Fibroblast of skin of right quadriceps (primary cell): ENCODE data around the gene MYO18A.

Experiments used
- DNase-seq: peaks from one replicate; pipeline ENCODE4 v3.0.0-alpha.2; 2013

Gene MYO18A

DNA sequence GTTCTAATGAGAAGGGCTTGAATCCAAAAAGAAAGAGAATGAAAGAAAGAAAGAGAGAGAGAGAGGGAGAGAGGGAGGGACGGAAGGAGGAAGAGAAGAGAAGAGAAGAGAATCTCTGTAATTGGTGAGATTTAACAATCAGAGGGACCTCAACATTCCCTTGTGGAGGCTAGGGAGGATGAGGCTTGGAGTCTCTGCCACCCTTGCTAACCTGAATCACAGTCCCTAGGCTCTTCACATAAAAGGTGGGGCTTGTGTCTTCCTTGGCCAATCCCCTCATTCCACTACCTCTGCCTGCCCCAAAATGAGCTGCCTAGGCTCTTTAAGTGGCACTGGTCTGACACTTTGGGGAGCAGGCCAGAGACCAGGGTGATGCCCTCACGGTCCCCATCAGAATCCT, 107.2 kb downstream of the MYO18A start:
- DNase-seq = no peak

DNA sequence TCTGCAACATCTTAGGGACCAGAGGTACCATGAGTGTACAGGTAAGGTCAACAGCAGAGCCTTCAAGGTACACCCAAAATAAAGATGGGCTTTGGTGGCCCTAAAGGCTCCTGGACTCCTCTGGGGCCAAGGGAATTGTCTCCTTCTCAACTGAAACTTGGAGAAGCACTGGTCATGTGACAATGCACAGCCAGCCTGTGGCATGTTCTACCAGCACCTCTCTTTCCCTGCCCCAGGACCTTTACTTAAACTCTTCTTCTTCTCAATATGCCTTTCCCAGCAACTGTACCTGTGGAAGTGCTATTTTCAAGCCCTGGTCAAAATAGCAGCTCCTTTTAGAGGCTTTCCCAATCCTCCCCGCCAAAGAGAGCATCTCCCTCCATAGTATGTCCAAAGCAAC, 108.9 kb downstream of the MYO18A start:
- DNase-seq = no peak

DNA sequence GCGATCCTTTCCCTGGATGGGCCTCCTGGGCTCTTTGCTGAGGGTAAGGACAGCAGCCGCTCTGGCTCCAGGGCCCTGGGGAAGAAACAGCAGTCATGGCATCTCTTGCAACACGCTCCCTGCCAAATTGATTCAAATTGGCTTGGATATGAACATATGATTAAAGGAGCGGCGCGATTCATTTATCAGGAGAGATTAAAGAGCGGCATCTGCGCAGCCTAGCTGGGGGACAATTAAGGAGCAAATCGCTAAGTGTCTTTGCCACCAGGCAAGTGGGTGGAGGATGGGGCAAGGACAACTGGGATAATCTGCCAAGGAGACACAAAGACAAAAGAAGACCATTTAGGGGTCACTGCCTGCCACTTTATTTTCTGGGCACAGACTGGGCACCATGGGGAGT, 109.4 kb downstream of the MYO18A start:
- no peak for DNase-seq

DNA sequence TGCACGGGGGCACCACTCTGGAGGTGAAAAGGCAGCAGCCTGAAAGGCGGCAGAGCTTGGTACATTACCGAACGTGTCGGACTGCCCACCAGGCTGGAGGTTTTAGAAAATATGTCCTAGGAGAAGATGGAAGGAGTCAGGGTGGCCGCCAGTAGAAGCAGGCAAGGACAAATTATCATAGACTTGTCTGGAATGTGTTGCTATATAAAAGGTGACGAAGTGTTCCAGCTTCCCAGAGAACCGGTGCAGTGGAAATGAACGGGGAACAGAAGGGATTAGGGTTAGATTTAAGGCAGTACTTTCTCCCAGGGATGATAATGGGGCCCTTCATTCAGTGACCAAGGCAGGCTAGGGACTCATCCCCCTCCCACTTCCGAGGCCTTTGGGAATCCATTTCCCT, 109.9 kb downstream of the MYO18A start:
- DNase-seq = no peak

DNA sequence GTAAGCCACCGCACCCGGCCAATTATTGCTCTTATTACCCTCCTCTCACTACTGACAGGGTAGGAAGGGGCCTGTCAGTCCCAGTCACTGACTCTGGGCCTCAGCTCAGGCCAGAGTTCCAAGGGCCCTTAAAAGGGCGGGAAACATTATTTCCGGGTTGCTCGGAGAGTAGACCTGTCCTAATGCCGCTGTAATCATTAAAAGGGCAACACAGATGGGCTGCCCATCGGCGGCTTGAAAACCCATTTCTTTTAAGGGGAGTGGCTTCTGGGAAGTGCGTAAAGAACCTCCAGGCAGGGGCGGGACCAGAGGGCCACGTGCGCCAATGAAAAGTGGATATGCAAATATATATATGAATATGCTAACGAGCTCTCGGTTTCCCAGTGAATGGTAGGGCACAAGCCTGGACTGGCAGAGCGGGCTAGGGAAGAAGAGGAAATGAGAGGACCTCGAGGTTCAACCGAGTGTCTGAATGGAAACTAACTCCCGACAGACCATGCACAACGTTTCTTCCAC, 110.6 kb downstream of the MYO18A start:
- DNase-seq = peak; percentile 17

DNA sequence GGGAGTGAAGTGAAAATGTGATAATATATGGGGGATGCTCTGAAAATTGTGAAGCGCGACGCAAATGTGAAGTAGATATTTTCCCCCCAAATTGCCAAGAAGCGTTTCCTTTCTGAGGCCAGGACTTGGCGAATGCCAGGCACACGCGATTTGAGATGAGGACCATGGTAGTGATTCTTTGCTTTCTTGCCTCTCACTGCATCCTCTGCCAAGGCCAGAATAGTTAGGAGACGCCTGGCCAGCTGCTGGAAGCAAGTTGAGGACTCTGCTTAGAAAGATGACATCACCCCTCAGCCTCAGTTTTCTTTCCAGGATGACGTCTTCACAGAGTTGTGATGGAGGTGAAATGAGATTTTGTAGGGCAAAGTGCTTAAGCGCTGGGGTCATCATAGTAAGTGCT, 111.4 kb downstream of the MYO18A start:
- no peak for DNase-seq

DNA sequence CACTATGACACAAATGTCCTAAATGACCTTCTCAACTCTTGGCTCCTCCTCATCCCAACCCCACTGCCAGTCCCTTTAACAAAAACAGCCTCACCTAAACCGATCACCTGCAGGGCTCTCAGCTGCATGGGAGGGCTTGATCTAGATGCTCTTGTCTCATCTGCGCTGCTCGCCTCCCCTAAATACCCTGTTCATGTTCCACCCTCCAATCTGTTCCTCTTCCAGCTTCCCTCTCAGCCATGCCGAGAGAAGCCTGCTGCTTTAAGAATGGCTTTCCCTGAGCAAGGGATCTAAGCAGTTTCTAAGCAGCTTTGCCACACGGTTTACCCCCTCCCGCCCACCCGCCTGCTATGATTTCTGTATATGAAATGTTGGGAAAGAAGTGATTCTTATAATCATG, 113.6 kb downstream of the MYO18A start:
- no peak for DNase-seq

DNA sequence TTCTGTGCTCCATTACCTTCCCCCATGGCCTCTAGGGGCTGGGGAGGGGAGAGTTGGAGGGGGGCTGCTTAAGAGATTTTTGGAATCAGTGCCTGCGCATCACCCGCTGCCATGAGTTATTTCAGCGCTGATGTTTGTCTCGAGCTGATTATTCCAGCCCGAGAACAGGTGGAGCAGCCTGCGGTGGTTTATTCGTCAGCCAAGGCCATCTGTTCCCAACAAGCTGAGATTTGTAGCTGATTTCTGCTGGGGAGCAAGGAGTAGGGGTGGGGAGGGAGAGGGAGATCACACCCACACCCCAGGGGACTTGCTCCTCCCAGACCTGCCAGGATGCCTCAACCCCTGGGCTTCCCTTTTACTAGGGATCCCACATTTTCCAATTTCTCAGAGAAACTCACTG, 114.2 kb downstream of the MYO18A start:
- DNase-seq = no peak

DNA sequence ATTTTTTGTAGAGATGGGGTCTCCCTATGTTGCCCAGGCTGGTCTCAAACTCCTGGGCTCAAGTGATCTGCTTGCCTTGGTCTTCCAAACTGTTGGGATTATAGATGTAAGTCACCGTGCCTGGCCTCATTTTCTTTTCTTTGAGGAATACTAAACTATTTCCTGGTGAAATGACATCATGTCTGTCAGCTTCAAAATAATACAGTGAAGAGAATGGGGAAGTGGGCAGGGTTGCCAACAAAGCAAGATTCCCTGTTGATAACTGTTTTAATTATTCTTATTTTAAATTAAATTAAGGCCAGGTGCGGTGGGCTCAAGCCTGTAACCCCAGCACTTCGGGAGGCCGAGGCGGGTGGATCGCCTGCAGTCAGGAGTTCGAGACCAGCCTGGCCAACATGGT, 116.2 kb downstream of the MYO18A start:
- DNase-seq = no peak

DNA sequence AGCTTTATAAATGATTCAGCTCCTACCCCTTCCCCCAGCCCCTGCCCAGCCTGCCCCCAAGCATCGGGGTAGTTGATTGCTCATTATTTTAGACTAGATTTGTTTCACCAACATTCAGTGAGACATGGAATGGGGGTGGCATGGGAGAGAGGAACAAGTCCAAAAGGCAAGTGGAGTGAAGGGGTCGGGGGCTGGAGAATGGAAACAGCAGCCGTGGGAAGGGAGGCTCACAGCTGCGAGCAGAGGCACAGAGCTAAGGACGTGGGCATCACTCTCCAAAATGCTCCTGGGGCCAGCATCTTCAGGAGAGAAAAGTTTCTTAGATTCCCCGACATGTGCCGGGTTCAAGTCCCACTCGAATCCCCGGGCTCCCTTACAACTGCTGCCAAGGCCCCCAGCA, 118.0 kb downstream of the MYO18A start:
- DNase-seq = no peak

DNA sequence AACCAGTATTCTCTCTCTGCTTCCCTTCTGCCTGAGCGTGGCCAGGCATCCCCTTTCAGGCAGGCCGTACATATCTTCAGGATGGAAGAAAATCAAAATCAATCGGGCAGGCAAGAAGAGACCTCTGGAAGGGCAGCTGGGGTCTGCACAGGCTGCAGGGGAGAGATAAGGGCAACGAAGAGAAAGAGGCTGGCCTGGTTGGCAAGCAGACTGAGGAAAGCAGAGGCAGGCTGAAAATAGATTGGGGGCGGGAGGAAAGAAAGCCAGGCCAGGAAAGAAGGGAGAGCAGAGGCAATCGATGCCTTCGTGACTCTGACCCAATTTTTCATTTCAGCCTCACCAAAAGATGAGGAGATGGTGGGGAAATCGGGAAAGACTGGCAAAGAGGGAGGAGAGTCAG, 119.2 kb downstream of the MYO18A start:
- no peak for DNase-seq

DNA sequence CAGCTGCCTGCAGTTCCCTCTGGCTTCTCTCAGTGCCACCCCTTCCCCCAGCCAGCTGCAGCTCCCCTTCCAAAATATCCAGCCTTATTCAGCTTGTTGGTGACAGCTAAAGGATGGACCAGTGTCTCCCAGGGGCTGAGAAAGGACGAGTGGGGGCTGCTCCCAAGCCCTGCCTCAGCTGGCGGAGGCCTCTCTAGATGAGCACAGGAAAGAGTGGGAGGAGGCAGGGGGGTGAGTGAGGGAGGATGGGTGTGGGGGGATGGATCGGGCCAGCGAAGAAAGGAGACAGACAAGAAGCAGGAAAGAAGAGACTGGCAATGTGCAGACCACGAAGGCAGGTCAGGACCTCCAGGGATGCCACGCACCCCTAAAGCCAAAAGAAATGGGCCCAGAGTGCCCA, 119.7 kb downstream of the MYO18A start:
- no peak for DNase-seq

DNA sequence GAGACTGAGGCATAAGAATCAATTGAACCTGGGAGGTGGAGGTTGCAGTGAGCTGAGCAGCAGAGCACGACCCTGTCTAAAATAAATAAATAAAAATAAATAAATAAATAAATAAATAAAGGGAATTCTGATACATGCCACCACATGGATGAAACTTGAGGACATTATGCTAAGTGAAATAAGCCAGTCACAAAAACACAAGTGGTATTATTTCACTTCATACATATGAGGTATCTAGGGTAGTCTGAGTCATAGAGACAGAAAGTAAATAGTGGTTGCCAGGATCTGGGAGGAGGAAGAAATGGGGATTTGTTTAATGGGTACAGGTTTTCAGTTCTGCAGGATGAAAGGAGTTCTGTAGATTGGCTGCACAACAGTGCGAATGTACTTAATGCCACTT, 120.9 kb downstream of the MYO18A start:
- DNase-seq = peak; percentile 48

DNA sequence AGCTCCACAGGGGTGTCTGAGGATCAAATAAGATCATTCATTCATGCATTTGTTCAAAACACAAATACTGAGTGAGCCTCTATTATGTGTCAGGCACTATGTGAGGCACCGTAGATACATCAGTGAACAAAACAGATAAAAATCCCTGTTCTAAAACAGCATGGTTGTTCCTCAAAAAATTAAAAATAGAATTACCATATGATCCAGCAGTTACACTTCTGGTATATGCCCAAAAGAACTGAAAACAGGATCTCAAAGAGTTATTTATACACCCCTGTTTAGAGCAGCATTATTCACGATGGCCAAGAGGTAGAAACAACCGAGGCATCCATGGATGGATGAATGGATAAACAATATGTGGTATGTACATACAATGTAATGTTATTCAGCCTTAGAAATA, 121.8 kb downstream of the MYO18A start:
- no peak for DNase-seq

DNA sequence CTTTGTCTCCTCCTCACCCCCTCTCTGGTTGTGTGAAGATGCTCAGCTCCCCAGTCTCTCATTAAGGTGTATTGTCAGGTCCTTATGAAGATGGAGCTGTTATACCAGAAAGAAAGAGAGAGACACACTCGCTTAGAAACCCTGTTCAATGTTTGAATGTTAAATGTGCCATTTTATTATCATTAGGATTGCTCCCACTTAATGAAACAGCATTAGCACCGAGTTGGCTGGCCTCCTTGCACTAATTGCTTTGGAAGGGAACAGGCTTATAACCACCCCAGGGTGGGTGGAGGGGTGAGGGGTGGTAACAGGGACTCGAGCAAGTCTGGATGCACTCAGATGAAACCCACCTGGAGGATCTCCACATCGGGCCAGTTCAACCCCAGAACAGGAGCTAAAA, 122.8 kb downstream of the MYO18A start:
- no peak for DNase-seq

DNA sequence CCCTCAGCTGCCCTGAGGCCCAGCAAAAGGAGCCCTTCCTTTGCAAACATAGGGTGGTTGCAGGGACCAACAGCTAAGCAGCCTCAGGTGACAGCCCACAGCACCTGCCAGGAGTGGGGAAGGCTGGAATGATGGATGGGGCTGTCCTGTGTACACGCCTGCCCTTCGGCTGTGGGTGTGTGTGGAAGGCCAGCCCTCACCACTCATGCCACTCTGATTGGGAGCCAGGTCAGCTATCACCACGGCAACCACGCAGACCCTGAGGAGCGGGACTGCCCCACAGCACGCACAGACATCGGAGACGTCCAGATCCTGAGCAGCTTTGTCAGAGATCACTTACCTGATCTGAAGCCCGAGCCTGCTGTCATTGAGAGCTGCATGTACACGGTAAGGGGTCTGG, 125.4 kb downstream of the MYO18A start:
- DNase-seq = no peak

DNA sequence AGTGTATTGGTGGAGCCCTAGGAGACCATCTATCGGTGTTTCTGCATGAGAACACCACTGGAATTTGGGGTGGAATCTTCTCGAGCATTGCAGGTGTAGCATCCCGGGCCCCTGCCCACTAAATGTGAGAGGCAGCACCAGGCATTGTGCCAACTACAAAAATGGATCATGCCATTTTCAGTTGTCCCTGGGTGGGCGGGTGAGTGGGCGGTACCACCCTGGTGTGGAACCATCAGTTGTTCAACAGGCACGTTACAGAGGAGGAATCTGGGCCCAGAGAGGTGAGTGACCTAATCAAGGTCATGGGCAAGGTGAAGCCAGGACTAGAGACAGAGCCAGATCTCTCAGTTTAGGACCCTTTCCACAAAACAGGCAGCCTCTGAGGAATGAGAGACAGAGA, 128.5 kb downstream of the MYO18A start:
- DNase-seq = no peak

DNA sequence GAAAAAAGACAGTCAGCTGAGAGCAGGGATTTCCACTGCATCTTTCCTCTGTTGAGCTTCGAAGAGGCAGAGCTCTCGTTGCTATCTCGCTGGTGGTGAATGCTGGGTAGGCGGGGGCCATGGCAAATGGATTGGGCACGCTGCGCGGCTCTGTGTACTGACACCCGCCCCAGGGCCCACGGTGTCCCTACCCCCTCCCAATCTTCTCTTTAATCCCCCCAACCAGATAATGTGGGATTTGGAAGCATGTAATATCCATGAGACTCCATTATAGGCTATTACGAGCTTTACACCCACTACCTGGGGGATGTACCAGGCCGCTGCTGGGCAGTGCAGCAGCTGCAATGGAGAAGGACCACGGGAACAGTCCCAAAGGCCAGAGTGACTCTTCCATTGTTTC, 129.0 kb downstream of the MYO18A start:
- no peak for DNase-seq

DNA sequence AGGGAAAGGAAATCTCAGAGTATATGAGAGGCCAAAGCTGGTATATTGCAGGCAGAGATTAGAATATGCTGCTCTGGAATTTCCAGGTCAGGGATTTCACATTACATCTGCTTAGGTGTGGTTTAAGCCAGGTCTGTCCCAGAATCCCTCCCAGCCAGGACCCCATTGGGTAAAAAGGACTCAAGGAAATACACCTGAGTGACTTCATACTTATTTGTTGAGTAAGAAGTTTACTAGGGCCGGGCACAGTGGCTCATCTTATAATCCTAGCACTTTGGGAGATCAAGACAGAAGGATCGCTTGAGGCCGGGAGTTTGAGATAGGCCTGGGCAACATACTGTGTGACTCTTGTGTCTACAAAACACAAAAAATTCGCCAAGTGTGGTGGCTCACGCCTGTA, 130.0 kb downstream of the MYO18A start:
- DNase-seq = no peak

DNA sequence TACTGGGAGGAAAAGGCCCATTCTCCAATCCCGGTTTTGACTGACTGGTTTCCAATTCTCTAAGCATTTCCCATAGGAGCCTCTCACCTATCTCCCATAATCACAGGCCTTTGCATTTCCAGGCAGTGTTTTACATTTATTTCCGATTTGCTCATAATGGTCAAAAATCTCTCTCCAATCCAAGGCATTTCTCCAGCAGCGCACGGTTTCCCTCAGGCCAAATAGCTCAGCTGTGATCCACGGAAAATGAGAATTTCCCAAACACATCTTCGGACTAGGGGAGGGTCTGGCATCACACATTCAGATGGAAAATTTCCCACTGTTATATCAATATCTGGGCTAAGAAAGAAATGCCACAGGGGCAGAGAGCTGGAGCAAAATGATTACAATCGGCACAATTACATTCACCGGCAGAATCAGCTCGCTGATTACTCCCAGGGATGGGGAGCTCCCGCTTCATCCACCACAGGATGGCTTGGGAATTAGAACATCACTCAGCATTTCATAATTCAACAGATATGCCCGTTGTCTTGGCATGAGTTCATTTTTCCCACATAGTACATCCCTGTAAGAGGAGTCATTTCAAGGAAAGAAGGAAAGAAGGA, 130.6 kb downstream of the MYO18A start:
- DNase-seq = no peak

DNA sequence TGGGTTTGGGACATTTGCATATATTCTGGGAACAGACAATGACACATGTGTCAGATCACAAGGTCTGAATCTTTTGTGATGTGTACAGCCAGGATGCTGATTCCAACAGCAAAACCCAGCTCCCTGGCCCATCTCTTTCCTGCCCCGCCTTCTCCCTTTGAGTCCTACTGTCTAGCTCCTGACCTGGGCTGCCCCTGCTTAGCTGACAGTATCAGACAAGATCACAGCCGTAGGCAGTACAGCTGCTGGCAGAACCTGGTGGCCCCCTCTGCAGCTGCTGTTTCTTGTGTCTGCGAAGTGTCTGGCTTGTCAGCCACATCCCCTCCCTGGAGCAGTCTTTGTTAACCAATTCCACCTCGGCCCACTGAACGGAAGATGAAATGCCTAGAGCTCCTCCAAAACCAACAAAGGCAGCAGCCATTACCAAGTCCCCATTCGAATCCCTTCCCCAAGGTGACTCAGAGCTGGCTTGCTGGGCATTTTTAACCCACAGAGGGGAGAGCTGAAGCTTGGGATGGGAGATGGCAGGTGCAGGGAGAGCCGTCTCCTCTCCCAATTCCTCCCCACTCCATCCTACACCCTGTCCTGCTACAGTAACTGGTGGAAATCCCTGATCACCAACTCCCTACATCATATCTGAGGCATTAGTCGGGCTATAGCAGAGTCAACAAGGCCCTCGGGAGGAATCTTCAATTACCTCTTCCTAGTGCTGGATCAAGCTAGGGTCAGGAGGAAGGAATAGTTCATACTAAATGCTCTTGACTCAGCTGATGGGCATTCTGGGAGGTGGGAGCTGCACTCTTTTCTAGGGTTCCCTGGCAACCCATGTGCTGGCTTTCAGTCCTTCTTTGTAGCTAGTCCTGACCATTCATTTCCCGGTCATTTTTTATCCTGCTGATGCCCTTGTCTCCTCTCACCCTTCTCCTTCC, 131.5 kb downstream of the MYO18A start:
- peak; percentile 21 for DNase-seq

DNA sequence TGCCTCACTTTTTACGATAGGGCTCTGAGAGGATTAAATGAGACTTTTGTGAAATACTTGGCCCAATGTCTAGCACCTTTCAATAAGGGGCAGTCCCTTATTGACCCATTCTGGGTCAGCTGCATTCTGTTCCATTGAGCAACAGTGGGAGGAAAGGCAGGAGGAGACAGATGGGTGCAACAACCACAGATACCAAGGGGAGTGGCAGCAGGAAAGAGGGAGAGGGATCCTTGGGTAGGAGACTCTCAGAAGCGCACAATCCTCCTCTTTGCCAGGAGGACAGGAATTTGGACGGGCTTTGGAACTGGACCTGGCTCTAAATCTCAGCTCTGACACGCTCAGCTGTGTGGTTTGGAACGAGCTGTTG, 133.7 kb downstream of the MYO18A start:
- no peak for DNase-seq

DNA sequence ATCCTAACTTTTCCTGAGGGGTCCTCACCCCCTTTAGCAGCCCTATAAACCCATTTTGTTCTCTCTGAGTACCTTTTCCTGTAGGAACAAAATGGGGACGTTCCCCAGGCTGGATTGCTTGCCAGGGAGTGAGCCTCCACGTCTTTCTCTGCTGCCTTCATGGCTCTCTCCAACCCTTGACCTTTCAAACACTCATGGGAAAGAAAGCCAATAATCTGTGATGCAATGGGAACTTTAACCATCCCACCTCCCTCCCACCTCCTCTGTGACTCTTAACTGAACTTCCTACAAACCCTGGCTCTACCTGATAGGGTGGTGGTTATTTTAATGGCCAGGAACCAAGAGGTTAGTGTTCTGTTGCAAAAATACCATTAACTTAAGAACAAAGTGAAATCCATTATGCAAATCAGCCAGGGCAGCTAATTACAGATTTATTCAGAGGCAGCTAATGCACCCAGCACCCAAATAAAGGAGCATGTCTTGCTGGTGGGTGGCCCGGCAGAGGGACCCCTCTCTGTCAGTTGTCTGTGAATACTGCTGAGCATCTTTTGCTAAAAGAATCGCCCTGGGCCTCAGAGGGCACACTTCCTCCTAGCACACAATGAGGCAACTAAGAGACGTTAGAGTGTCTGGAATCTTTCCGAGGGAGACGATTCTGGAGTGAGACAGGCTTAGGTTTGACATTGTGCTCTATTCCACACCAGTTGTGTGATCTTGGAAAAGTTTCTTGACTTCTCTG, 134.3 kb downstream of the MYO18A start:
- no peak for DNase-seq

DNA sequence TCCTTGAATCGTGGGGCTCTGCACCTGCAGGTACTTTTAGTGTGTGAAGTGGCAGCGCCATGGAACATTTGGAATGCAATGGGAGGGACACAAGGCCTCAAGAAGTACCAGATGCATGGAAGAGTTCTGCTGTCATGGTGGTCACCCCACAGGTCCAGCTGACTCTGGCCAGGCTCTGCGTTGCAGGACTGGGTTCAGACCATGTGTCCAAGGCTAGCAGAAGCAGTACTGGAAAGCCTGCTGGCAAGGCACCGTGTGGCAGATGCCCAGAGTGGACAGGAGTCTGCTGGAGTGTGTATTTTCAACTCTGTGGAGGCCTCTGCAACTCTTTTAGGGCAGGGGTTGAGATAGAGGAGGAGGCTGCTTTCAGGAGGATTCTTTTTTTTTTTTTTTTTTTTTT, 135.2 kb downstream of the MYO18A start:
- no peak for DNase-seq
